ENCODE measurements around the gene SLC22A23.

The SLC22A23 gene

GRCh38 chr6:3251462-3252314 is 205.2 kb downstream of the SLC22A23 start (continued):
- TF ChIP-seq ZNF335 (tag by site-specific recombination; conservative IDR thresholded peaks at IDR 0.05) (peak; percentile 37), ZNF639 (tag by site-specific recombination; IDR thresholded peaks at IDR 0.05) (no peak), ZNF623 (tag by site-specific recombination; IDR thresholded peaks at IDR 0.05) (no peak), ZNF521 (tag by site-specific recombination; IDR thresholded peaks at IDR 0.05) (no peak), ZBTB6 (tag by site-specific recombination; IDR thresholded peaks at IDR 0.05) (peak; percentile 84), ZNF449 (tag by site-specific recombination; IDR thresholded peaks at IDR 0.05) (no peak)

- no peaks in the 10 kb centered on the region for H3K36me3 ChIP-seq (ENCODE audit: control insufficient read depth in 2 of 2, insufficient read depth in 1 of 2, low read length in 2 of 2)
- TF ChIP-seq ZSCAN23 (tag by site-specific recombination; IDR thresholded peaks at IDR 0.05) (no peak), ZNF416 (tag by site-specific recombination; IDR thresholded peaks at IDR 0.05) (no peak), ZNF76 (tag by site-specific recombination; IDR thresholded peaks at IDR 0.05; ENCODE audit: borderline replicate concordance, low read depth) (no peak), ZNF645 (tag by site-specific recombination; IDR thresholded peaks at IDR 0.05) (no peak), ZNF561 (tag by site-specific recombination; IDR thresholded peaks at IDR 0.05; ENCODE audit: borderline replicate concordance) (no peak), ZNF660 (tag by site-specific recombination; IDR thresholded peaks at IDR 0.05) (no peak), BCL6B (tag by site-specific recombination; IDR thresholded peaks at IDR 0.05) (no peak)
- CTCF ChIA-PET, result interaction anchor here (0.6 to 7.1 kb wide), 12 partner anchors 12 to 592 kb away, joined by 3 to 72 read pairs (median 12); no protein-coding TSS in a partner anchor
- no peak overlapping the region for H3K4me3 ChIP-seq (ENCODE audit: low read depth, low read length)
- POLR2A ChIA-PET, result interaction anchor here (1.3 to 3.1 kb wide), 3 partner anchors 23 to 93 kb away, joined by 5 to 26 read pairs (median 20); partner anchors contain the start of genes TUBB2A and TUBB2B
- H3K27ac ChIP-seq (ENCODE audit: extremely low read depth, low read depth, low read length), result no peak overlapping the region
- H3K4me1 ChIP-seq (ENCODE audit: control insufficient read depth, insufficient read depth, low read length), result peaks cover 6% of the 10 kb centered on the region; the same call in 1 of the 2 replicates
- no peaks in the 10 kb centered on the region for H3K9me3 ChIP-seq (ENCODE audit: control insufficient read depth, insufficient read depth, low read depth, low read length)
Measured at GRCh38 chr6:3250231-3250675, 206.6 kb downstream of the SLC22A23 start.

GRCh38 chr6:3249821-3250220 is 207.0 kb downstream of the SLC22A23 start:
- TF ChIP-seq ZNF16 (tag by site-specific recombination; IDR thresholded peaks at IDR 0.05; ENCODE audit: low read depth) (no peak), BCL11B (tag by site-specific recombination; IDR thresholded peaks at IDR 0.05; ENCODE audit: low read depth) (no peak), ZNF132 (tag by site-specific recombination; IDR thresholded peaks at IDR 0.05; ENCODE audit: borderline replicate concordance) (no peak), ZBTB8A (tag by site-specific recombination; IDR thresholded peaks at IDR 0.05) (no peak), ZIC2 (tag by site-specific recombination; IDR thresholded peaks at IDR 0.05) (peak; percentile 51; the same call in 1 of the 2 replicates), BCL11A (tag by site-specific recombination; IDR thresholded peaks at IDR 0.05; ENCODE audit: low read depth) (no peak), REST (tag by site-specific recombination; IDR thresholded peaks at IDR 0.05) (no peak)
- H3K36me3 ChIP-seq (ENCODE audit: control insufficient read depth in 2 of 2, insufficient read depth in 1 of 2, low read length in 2 of 2), result no peaks in the 10 kb centered on the region
- peaks cover 6% of the 10 kb centered on the region; the same call in 1 of the 2 replicates for H3K4me1 ChIP-seq (ENCODE audit: control insufficient read depth, insufficient read depth, low read length)
- H3K27ac ChIP-seq (ENCODE audit: extremely low read depth, low read depth, low read length), result no peak overlapping the region
- H3K4me3 ChIP-seq (ENCODE audit: low read depth, low read length), result no peak overlapping the region
- ChIA-PET CTCF (interaction anchor here (0.6 to 7.1 kb wide), 7 partner anchors 12 to 489 kb away, joined by 3 to 72 read pairs (median 13); no protein-coding TSS in a partner anchor), POLR2A (interaction anchor here (1.3 to 3.1 kb wide), 3 partner anchors 23 to 93 kb away, joined by 5 to 26 read pairs (median 20); partner anchors contain the start of genes TUBB2A and TUBB2B)
- H3K9me3 ChIP-seq (ENCODE audit: control insufficient read depth, insufficient read depth, low read depth, low read length), result no peaks in the 10 kb centered on the region
